CD4-positive, alpha-beta T cell treated with Interleukin-4 for 1 hour (primary cell): ENCODE results near the gene KSR2.
"Not testable (repeated sequence)": the region's sequence is repeated elsewhere in the genome, so short reads cannot be mapped to it uniquely, and the experiment has no call there.

Source experiments
- DNase-seq, 2 donors: peaks; one replicate each; pipeline ENCODE4 v3.0.0-alpha.2; 2020 to 2022

Gene KSR2

DNA sequence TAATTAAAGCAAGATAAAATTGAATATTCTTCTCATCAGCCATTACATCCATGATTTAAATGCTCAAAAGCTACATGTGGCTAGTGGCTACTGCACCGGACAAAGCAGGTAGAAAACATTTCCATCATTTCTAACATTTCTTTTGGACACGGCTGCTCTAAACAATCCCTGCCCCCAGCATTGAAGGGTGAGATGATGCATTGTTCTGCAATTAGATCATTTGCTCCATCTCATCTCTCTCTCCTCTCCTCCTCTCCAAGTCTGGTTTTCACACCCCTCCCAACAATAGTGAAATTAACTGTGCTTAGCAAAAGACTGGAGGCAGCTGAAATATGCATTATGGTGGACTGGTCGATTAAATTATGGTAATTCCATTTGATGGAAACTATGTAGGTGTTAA, 288.5 kb downstream of the KSR2 start:
- DNase-seq = no peak

- no peak for DNase-seq
Observed at GRCh38 chr12:117679776-117680175, 289.0 kb downstream of the KSR2 start.

DNA sequence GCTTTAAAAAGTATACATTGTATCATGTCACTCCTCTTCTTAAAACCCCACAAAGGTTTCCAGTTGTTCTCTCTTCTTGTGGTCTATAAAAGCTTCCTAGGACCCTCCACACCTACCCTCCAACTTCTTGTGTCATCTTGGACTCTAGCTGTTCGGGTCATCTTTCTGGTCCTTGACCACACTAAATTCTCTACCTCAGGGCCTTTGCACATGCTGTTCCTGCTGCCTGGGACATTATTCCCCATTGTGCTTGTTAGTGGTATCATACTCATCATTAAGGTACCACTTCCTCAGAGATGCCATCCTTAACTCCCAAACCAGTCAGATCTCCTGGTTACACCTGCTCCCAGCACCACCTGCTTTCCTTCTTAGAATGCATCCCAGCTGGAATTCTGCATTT, 294.0 kb downstream of the KSR2 start:
- no peak for DNase-seq

DNA sequence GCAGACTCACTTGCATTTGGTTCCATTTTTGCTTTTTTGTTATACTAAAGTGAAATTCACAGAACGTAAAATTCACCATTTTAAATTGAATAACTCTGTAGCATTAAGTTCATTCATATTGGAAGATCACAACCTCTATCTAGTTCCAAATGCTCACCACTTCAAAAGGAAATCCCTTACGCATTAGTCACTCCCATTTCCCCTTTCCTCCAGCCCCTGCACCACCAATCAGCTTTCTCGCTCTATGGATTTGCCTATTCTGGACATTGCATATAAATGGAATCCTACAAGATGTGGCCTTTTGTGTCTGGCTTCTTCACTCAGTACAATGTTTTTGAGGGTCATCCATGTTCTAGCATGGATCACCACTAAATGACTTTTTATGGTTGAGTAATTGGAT, 294.5 kb downstream of the KSR2 start:
- DNase-seq = no peak

DNA sequence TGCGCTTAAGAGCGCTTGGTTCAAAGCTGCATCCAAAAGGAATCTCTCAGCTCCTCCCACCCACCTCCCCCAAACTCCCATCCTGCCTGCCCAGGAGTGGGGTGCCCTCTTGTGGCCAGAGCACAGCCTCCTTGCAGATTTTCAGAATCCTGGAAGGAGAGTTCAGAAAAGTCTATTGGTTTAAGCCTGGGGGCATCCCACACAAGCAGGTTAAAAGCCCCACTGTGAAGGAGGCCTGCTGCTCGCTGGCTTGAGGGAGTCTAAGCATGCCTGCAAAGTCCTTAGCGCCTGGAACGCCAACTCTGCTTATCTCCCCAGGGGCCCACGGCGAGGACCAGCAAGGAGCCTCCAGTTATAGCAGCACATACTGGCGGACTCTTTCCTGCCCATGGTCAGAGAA, 297.1 kb downstream of the KSR2 start:
- no peak for DNase-seq

DNA sequence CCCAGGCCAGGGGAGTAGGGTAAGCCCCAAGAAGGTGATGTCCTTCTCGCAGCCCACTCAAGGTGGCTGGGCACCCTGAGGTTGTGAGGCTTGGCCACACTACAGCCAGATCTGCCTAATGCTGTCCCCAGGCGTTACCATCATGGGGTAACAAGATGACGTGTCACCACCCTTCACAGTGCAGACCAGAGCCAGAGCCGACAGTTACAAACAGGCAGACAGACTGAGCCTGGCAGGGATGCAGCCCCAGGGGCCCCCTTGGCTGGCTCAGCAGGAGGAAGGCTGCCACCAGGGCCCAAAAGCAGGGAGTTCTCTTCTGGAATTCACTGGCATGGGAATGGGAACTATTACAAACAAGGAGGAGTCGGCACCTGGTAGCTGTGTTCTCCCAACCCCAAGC, 304.6 kb downstream of the KSR2 start:
- no peak for DNase-seq

DNA sequence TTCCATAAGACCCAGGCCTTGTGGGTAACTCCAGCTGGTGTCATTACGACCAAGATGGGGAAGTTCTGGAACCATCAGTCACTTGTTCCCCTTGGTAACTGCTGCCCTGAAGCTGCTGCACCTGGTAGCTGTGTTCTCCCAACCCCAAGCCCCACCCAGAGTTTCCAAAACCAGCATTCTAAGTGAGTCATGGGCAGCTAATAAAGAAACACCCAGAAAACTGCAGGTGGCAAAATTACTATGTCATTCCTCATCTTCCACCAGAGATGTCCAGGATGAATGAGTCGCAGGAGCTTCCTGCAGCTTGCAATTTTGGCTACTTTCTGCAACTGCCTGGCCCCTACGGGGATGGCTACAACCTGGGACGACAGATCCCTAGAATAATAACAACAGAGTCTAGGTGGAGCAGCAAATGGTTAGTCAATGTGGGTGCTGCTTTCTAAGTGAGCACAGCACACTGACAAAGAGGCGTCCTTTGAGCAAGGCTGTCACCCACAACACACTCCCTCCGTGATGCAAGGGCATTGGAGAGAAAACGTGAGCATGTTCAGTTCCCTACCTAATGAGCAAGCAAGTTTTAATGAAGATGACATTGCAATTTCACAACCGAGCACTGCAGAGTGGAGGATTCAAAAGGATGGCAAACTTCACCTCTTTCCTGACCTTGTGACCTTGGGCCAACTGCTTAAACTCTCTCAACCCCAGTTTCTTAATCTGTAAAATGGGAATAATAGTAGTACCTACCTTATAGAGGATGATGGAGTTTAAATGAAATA, 306.0 kb downstream of the KSR2 start:
- DNase-seq = no peak

- DNase-seq = no peak
Observed at GRCh38 chr12:117662220-117662619, 306.6 kb downstream of the KSR2 start.

DNA sequence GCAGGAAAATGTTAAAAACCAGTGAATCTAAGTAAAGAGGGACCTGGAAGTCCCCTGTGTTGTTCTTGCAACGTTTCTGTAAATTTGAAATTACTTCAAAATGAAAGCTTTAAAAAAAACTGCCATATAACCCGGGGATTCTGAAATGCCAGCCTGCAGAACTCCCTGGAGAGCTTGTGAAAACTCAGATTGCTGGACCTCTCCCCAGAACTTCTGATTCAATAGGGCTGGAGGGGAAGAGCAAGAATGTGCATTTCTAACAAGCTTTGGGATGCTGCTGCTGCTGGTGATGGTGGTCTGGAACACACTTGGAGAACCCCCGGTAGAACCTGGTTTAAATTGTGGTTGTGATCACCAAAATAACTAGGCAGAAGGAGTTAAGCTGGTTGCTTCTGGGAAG, 307.3 kb downstream of the KSR2 start:
- no peak for DNase-seq

- no peak for DNase-seq
Observed at GRCh38 chr12:117660896-117661295, 307.9 kb downstream of the KSR2 start.

- DNase-seq = no peak
Observed at GRCh38 chr12:117658226-117658625, 310.6 kb downstream of the KSR2 start.

GRCh38 chr12:117649796-117650195, 319.0 kb downstream of the KSR2 start:
- DNase-seq = no peak

GRCh38 chr12:117646520-117646919, 322.3 kb downstream of the KSR2 start:
- DNase-seq = no peak

DNA sequence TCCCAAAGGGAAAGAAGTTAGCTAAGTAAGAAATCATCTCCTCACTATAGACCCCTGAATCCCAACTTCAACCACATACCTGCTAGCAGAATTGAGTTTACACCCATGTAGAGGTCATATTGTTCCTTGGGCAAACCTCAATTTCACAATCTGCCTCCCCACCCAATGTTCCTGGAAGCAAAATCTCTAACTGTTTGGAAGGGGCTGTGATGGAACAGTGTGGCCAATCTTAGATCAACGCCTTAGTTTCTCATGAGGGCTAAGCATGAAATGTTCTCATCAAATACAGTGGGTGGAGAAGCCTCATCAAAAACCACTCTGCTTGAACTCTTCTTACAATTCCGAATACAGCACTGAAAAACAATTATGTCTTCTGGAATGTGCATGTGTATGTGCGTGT, 323.3 kb downstream of the KSR2 start:
- DNase-seq = no peak

- no peak for DNase-seq
Observed at GRCh38 chr12:117643971-117644370, 324.8 kb downstream of the KSR2 start.

GRCh38 chr12:117641885-117642284, 326.9 kb downstream of the KSR2 start:
- DNase-seq = no peak

GRCh38 chr12:117640511-117640910, 328.3 kb downstream of the KSR2 start:
- DNase-seq = no peak

DNA sequence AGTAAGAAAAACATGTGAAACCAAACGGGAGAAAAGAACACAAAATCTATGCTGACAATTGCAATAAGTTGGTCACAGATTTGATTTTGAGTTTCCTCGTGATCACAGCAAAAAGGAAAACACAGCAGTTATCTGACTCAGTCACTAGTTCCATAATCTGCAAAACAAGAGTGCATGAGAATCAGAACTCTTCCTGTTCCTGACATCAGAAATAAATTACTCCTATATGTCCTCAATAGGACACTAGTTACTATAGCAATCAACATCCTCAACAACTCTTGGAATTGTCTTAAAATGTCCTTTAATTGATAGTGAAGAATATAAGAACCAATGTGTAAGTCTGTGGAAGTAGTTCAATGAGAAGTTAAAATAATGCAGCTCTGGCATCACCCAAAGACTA, 339.3 kb downstream of the KSR2 start:
- no peak for DNase-seq

DNA sequence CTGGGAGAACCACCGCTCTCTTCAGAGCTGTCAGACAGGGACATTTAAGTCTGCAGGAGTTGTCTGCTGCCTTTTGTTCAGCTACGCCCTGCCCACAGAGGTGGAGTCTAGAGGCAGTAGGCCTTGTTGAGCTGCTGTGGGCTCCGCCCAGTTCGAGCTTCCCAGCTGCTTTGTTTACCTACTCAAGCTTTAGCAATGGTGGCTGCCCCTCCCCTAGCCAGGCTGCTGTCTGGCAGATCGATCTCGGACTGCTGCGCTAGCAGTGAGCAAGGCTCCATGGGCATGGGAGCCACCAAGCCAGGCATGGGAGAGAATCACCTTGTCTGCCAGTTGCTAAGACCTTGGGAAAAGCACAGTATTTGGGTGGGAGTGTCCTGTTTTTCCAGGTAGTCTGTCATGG, 340.1 kb downstream of the KSR2 start:
- not testable (repeated sequence) for DNase-seq

- no peak for DNase-seq
Observed at GRCh38 chr12:117622741-117623140, 346.0 kb downstream of the KSR2 start.

DNA sequence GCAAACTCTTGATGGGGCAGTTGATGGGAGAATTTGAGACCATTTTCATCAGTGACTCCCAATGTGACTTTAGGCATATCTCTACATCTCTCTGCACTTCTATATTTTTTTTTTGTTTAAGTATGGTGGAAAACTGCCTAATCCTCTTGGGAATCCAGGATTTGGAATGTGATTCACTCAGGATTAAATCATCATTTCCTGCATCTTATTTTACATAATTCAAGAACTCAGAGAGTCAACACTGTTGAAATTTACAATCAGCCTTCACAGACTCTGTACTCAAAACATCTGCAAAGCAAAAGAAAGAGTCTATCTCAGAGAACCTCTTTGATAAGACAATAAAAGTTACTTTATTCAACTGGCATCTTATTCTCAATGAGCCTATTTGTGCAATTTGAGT, 346.7 kb downstream of the KSR2 start:
- DNase-seq = no peak

- DNase-seq = no peak
Observed at GRCh38 chr12:117607778-117608177, 361.0 kb downstream of the KSR2 start.

GRCh38 chr12:117606945-117607344, 361.8 kb downstream of the KSR2 start:
- no peak for DNase-seq

GRCh38 chr12:117606024-117606423, 362.8 kb downstream of the KSR2 start:
- no peak for DNase-seq
